ENCODE data around the gene CDKN2AIPNL. TPM values are rescaled to one million over a fixed set of nuclear protein-coding genes. Genes with fewer than 3 reads are reported as not detected.
A peak's percentile ranks its signal among the peaks of the same experiment; 100 is the strongest.
"Not testable (repeated sequence)": the region's sequence is repeated elsewhere in the genome, so short reads cannot be mapped to it uniquely, and the experiment has no call there.

The CDKN2AIPNL gene
- total RNA-seq, 3 donors from 2014 or later, result 16.0 to 24.4 (median 17.1) TPM

DNA sequence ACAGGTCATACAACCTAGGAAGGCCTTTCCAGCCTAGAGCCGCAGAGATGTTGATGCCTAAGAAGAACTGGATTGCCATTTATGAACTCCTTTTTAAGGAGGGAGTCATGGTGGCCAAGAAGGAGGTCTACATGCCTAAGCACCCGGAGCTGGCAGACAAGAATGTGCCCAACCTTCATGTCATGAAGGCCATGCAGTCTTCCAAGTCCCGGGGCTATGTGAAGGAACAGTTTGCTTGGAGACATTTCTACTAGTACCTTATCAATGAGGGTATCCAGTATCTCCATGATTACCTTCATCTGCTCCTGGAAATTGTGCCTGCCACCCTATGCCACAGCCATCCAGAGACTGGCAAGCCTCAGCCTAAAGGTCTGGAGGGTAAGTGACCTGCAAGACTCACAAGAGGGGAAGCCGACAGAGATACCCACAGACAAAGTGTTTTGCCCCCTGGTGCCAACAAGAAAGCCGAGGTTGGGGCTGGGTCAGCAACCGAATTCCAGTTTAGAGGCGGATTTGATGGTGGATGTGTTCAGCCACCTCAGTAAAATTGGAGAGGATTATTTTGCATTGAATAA lies 11.2 kb upstream of the CDKN2AIPNL start:
- Histone ChIP-seq H3K4me1 (ENCODE audit: low read depth) (peaks cover under 1% of the 10 kb centered on the region), H3K4me3 (no peak overlapping the region), H3K36me3 (ENCODE audit: low read depth) (no peaks in the 10 kb centered on the region), H3K9me3 (peaks cover 6% of the 10 kb centered on the region)
- ATAC-seq (no peak), DNase-seq (no peak)
- intact Hi-C loops (cut with DNase I, micrococcal nuclease), result no loop called here
- no peak for TF ChIP-seq CTCF (IDR thresholded peaks at IDR 0.05)

- DNase-seq; H3K4me1 ChIP-seq (ENCODE audit: low read depth); H3K9me3 ChIP-seq; ATAC-seq; H3K36me3 ChIP-seq (ENCODE audit: low read depth); H3K4me3 ChIP-seq; intact Hi-C loops (cut with DNase I, micrococcal nuclease): not testable (repeated sequence)
Measured at GRCh38 chr5:134421038-134421437, 9.4 kb upstream of the CDKN2AIPNL start.

DNA sequence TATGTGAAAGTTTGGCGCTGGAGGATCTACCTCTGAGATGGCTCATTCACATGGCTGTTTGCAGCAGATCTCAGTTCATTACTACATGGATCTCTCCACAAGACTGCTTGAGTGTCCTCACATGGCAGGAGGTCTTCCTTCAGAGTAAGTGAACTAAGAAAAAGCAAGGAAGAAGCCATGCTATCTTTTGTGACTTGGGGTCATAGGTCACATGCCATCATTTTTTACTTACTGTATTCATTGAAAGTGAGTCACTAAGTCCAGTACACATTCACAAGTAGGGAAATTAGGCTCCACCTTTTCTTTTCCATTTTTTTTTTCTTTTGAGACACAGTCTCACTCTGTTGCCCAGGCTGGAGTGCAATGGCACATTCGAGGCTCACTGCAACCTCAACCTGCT lies 8.7 kb upstream of the CDKN2AIPNL start:
- H3K4me3 ChIP-seq, result no peak overlapping the region
- intact Hi-C loops (cut with DNase I, micrococcal nuclease), result no loop called here
- TF ChIP-seq CTCF (IDR thresholded peaks at IDR 0.05), result no peak
- H3K36me3 ChIP-seq (ENCODE audit: low read depth), result no peaks in the 10 kb centered on the region
- H3K9me3 ChIP-seq, result peaks cover 6% of the 10 kb centered on the region
- DNase-seq (no peak), ATAC-seq (peak; percentile 72)
- H3K4me1 ChIP-seq (ENCODE audit: low read depth), result peaks cover 14% of the 10 kb centered on the region

- ATAC-seq (no peak), DNase-seq (no peak)
- intact Hi-C loops (cut with DNase I, micrococcal nuclease), result loop anchor here in 1 of 2 donors (10.0 kb wide), 1 partner anchor 106 kb away; the partner anchor contains the start of gene JADE2
- no peak overlapping the region for H3K4me3 ChIP-seq
- H3K4me1 ChIP-seq (ENCODE audit: low read depth), result peaks cover 21% of the 10 kb centered on the region
- peaks cover 6% of the 10 kb centered on the region for H3K9me3 ChIP-seq
- H3K36me3 ChIP-seq (ENCODE audit: low read depth), result no peaks in the 10 kb centered on the region
- no peak for TF ChIP-seq CTCF (IDR thresholded peaks at IDR 0.05)
Measured at GRCh38 chr5:134418958-134419357, 7.3 kb upstream of the CDKN2AIPNL start.

DNA sequence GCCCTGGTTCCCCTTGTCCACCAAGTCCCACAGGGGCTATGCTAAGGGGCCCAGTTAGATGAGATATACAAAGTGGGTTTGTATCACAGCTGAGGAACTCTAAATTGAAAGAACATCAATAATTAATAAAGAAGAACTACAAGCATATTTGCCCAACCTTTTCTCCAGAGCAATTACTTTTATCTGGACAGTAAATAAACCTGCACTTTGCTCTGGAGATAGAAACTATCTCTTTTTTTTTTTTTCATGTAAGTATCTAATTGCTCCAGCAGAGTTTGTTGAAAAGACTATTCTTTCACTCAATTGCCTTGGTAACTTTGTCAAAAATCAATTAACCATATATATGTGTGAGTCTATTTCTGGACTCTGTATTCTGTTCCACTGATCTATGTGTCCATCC lies 6.0 kb upstream of the CDKN2AIPNL start:
- ATAC-seq (no peak), DNase-seq (no peak)
- Histone ChIP-seq H3K9me3 (peaks cover 6% of the 10 kb centered on the region), H3K4me3 (no peak overlapping the region), H3K36me3 (ENCODE audit: low read depth) (no peaks in the 10 kb centered on the region), H3K4me1 (ENCODE audit: low read depth) (peaks cover 23% of the 10 kb centered on the region)
- no peak for TF ChIP-seq CTCF (IDR thresholded peaks at IDR 0.05)
- intact Hi-C loops (cut with DNase I, micrococcal nuclease), result loop anchor here in 1 of 2 donors (10.0 kb wide), 1 partner anchor 107 kb away; the partner anchor contains the start of gene JADE2

DNA sequence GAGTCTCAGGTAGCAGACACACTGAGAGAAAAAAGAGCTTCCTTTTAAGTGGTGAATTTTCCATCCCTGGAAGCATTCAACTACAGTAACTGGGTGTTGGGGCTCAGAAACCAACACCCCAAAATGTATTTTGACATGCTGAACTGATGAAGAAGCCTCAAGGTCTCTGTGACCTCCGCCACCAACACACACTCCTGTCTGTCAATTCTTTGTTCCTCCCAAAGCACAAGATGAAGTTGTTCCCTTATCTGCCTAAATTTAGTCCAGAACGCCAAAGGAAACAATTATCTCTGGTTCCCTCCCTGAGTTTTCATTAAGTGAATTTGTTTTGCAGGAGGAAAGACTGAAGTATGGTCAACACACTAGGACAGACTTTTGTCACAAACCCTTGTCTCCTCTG lies 1.4 kb upstream of the CDKN2AIPNL start:
- H3K36me3 ChIP-seq (ENCODE audit: low read depth), result no peaks in the 10 kb centered on the region
- no peak for TF ChIP-seq CTCF (IDR thresholded peaks at IDR 0.05)
- H3K4me3 ChIP-seq, result no peak overlapping the region
- intact Hi-C loops (cut with DNase I, micrococcal nuclease), result loop anchor here in 1 of 2 donors (10.0 kb wide), 1 partner anchor 112 kb away; the partner anchor contains the start of gene JADE2
- peaks cover 37% of the 10 kb centered on the region for H3K4me1 ChIP-seq (ENCODE audit: low read depth)
- H3K9me3 ChIP-seq, result no peaks in the 10 kb centered on the region
- DNase-seq (no peak), ATAC-seq (no peak)

All from mucosa of descending colon (tissue), 3 donors.